Measurements from ENCODE around the gene LRFN4. TPM values are rescaled to one million over a fixed set of nuclear protein-coding genes. Genes with fewer than 3 reads are reported as not detected.
A peak's percentile ranks its signal among the peaks of the same experiment; 100 is the strongest.

The LRFN4 gene
- total RNA-seq, 1 donor from 2014 or later = 3.8 TPM

GRCh38 chr11:66867425-66868040 is 10.7 kb downstream of the LRFN4 start:
- ATAC-seq (ENCODE audit: low read depth) = no peak
- Mint-ChIP-seq H3K27ac (no peak overlapping the region), H3K4me3 (no peak overlapping the region), H3K27me3 (no peaks in the 10 kb centered on the region), H3K9me3 (no peaks in the 10 kb centered on the region), H3K4me1 (peaks cover 16% of the 10 kb centered on the region), H3K36me3 (ENCODE audit: low read depth) (no peaks in the 10 kb centered on the region)
- no peak for TF ChIP-seq CTCF (IDR thresholded peaks at IDR 0.05)
- CTCF ChIA-PET = no interaction called here
- POLR2A ChIA-PET = interaction anchor here (0.7 to 1.8 kb wide), 2 partner anchors 23 to 24 kb away, joined by 3 to 6 read pairs; partner anchors contain the start of gene RCE1
- intact Hi-C loops (cut with micrococcal nuclease) = loop anchor here (1.0 kb wide), 3 partner anchors 11 to 173 kb away; partner anchors contain the start of gene RCE1
- no peak for DNase-seq

GRCh38 chr11:66868082-66868725 is 11.3 kb downstream of the LRFN4 start:
- CTCF ChIA-PET = no interaction called here
- Mint-ChIP-seq H3K27ac (no peak overlapping the region), H3K27me3 (no peaks in the 10 kb centered on the region), H3K4me3 (no peak overlapping the region), H3K36me3 (ENCODE audit: low read depth) (no peaks in the 10 kb centered on the region), H3K4me1 (peaks cover 16% of the 10 kb centered on the region), H3K9me3 (no peaks in the 10 kb centered on the region)
- intact Hi-C loops (cut with micrococcal nuclease) = loop anchor here (1.0 kb wide), 3 partner anchors 12 to 174 kb away; partner anchors contain the start of gene RCE1
- TF ChIP-seq CTCF (IDR thresholded peaks at IDR 0.05) = no peak
- no peak for DNase-seq
- ATAC-seq (ENCODE audit: low read depth) = no peak
- POLR2A ChIA-PET = interaction anchor here (0.7 to 1.8 kb wide), 2 partner anchors 24 to 25 kb away, joined by 3 to 6 read pairs; partner anchors contain the start of gene RCE1

- no peak overlapping the region for H3K4me3 Mint-ChIP-seq
- TF ChIP-seq CTCF (IDR thresholded peaks at IDR 0.05) = no peak
- ATAC-seq (ENCODE audit: low read depth) (peak; percentile 99), DNase-seq (peak; percentile 70)
- no peaks in the 10 kb centered on the region for H3K9me3 Mint-ChIP-seq
- peaks cover 16% of the 10 kb centered on the region for H3K4me1 Mint-ChIP-seq
- H3K36me3 Mint-ChIP-seq (ENCODE audit: low read depth) = no peaks in the 10 kb centered on the region
- no peaks in the 10 kb centered on the region for H3K27me3 Mint-ChIP-seq
- no peak overlapping the region for H3K27ac Mint-ChIP-seq
- CTCF ChIA-PET = no interaction called here
- intact Hi-C loops (cut with micrococcal nuclease) = loop anchor here (1.0 kb wide), 3 partner anchors 13 to 175 kb away; partner anchors contain the start of gene RCE1
- POLR2A ChIA-PET = no interaction called here
These were observed 12.1 kb downstream of the LRFN4 start for GRCh38 chr11:66868726-66869566.

GRCh38 chr11:66869567-66869870 is 12.7 kb downstream of the LRFN4 start:
- CTCF ChIA-PET = interaction anchor here (1.1 kb wide), 1 partner anchor 26 kb away, joined by 4 read pairs; the partner anchor contains the start of gene RCE1
- TF ChIP-seq CTCF (IDR thresholded peaks at IDR 0.05) = no peak
- DNase-seq (no peak), ATAC-seq (ENCODE audit: low read depth) (no peak)
- H3K27me3 Mint-ChIP-seq = peaks cover 5% of the 10 kb centered on the region
- no peaks in the 10 kb centered on the region for H3K36me3 Mint-ChIP-seq (ENCODE audit: low read depth)
- peaks cover 14% of the 10 kb centered on the region for H3K4me1 Mint-ChIP-seq
- H3K4me3 Mint-ChIP-seq = no peak overlapping the region
- intact Hi-C loops (cut with micrococcal nuclease) = no loop called here
- no peak overlapping the region for H3K27ac Mint-ChIP-seq
- H3K9me3 Mint-ChIP-seq = no peaks in the 10 kb centered on the region
- POLR2A ChIA-PET = no interaction called here

All from activated B cell treated with CpG ODN at 0.5 μM for 24 hours (primary cell).